ENCODE measurements around the gene MRM2.

DNA sequence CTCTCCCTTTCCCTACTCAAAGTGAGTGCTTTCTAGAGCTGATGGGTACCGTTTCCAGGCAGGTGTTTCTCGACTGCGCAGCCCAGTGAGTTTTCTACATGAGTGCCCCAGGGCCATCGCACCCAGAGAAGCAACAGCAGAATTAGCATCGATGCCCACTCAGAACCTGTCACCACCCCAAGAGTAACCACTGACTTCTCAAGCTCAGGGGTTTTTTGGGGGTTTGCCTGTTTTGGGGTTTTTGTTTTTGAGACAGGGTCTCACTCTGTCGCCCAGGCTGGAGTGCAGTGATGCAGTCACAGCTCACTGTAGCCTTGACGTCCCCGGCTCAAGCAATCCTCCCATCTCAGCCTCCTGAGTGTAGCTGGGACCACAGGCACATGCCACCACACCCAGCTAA, 46.5 kb upstream of the MRM2 start:
- no peak for TF ChIP-seq ZNF830 (tag by site-specific recombination; IDR thresholded peaks at IDR 0.05; ENCODE audit: low read depth)
- TF ChIP-seq, protein P1, sequence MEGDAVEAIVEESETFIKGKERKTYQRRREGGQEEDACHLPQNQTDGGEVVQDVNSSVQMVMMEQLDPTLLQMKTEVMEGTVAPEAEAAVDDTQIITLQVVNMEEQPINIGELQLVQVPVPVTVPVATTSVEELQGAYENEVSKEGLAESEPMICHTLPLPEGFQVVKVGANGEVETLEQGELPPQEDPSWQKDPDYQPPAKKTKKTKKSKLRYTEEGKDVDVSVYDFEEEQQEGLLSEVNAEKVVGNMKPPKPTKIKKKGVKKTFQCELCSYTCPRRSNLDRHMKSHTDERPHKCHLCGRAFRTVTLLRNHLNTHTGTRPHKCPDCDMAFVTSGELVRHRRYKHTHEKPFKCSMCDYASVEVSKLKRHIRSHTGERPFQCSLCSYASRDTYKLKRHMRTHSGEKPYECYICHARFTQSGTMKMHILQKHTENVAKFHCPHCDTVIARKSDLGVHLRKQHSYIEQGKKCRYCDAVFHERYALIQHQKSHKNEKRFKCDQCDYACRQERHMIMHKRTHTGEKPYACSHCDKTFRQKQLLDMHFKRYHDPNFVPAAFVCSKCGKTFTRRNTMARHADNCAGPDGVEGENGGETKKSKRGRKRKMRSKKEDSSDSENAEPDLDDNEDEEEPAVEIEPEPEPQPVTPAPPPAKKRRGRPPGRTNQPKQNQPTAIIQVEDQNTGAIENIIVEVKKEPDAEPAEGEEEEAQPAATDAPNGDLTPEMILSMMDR (tag by site-specific recombination; IDR thresholded peaks at IDR 0.05): no peak
- TF ChIP-seq, protein P2, sequence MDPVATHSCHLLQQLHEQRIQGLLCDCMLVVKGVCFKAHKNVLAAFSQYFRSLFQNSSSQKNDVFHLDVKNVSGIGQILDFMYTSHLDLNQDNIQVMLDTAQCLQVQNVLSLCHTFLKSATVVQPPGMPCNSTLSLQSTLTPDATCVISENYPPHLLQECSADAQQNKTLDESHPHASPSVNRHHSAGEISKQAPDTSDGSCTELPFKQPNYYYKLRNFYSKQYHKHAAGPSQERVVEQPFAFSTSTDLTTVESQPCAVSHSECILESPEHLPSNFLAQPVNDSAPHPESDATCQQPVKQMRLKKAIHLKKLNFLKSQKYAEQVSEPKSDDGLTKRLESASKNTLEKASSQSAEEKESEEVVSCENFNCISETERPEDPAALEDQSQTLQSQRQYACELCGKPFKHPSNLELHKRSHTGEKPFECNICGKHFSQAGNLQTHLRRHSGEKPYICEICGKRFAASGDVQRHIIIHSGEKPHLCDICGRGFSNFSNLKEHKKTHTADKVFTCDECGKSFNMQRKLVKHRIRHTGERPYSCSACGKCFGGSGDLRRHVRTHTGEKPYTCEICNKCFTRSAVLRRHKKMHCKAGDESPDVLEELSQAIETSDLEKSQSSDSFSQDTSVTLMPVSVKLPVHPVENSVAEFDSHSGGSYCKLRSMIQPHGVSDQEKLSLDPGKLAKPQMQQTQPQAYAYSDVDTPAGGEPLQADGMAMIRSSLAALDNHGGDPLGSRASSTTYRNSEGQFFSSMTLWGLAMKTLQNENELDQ (tag by site-specific recombination; IDR thresholded peaks at IDR 0.05; ENCODE audit: low read depth): no peak
- TF ChIP-seq, protein P3, sequence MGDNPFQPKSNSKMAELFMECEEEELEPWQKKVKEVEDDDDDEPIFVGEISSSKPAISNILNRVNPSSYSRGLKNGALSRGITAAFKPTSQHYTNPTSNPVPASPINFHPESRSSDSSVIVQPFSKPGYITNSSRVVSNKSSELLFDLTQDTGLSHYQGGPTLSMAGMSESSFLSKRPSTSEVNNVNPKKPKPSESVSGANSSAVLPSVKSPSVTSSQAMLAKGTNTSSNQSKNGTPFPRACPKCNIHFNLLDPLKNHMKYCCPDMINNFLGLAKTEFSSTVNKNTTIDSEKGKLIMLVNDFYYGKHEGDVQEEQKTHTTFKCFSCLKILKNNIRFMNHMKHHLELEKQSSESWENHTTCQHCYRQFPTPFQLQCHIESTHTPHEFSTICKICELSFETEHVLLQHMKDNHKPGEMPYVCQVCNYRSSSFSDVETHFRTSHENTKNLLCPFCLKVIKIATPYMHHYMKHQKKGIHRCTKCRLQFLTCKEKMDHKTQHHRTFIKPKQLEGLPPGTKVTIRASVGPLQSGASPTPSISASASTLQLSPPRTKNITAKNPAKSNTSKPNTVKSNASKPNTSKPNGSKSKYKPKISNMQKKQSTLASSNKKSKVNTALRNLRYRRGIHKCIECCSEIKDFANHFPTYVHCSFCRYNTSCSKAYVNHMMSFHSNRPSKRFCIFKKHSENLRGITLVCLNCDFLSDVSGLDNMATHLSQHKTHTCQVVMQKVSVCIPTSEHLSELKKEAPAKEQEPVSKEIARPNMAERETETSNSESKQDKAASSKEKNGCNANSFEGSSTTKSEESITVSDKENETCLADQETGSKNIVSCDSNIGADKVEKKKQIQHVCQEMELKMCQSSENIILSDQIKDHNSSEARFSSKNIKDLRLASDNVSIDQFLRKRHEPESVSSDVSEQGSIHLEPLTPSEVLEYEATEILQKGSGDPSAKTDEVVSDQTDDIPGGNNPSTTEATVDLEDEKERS (tag by site-specific recombination; IDR thresholded peaks at IDR 0.05): no peak
- TF ChIP-seq ZNF426 (tag by site-specific recombination; IDR thresholded peaks at IDR 0.05): no peak
- no peak for TF ChIP-seq ZBTB7A (tag by site-specific recombination; IDR thresholded peaks at IDR 0.05; ENCODE audit: low read depth)
- no peak for TF ChIP-seq ZBTB21 (tag by site-specific recombination; IDR thresholded peaks at IDR 0.05)
- TF ChIP-seq, protein P4, sequence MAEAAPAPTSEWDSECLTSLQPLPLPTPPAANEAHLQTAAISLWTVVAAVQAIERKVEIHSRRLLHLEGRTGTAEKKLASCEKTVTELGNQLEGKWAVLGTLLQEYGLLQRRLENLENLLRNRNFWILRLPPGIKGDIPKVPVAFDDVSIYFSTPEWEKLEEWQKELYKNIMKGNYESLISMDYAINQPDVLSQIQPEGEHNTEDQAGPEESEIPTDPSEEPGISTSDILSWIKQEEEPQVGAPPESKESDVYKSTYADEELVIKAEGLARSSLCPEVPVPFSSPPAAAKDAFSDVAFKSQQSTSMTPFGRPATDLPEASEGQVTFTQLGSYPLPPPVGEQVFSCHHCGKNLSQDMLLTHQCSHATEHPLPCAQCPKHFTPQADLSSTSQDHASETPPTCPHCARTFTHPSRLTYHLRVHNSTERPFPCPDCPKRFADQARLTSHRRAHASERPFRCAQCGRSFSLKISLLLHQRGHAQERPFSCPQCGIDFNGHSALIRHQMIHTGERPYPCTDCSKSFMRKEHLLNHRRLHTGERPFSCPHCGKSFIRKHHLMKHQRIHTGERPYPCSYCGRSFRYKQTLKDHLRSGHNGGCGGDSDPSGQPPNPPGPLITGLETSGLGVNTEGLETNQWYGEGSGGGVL (tag by site-specific recombination; IDR thresholded peaks at IDR 0.05): no peak
- TF ChIP-seq, protein P5, sequence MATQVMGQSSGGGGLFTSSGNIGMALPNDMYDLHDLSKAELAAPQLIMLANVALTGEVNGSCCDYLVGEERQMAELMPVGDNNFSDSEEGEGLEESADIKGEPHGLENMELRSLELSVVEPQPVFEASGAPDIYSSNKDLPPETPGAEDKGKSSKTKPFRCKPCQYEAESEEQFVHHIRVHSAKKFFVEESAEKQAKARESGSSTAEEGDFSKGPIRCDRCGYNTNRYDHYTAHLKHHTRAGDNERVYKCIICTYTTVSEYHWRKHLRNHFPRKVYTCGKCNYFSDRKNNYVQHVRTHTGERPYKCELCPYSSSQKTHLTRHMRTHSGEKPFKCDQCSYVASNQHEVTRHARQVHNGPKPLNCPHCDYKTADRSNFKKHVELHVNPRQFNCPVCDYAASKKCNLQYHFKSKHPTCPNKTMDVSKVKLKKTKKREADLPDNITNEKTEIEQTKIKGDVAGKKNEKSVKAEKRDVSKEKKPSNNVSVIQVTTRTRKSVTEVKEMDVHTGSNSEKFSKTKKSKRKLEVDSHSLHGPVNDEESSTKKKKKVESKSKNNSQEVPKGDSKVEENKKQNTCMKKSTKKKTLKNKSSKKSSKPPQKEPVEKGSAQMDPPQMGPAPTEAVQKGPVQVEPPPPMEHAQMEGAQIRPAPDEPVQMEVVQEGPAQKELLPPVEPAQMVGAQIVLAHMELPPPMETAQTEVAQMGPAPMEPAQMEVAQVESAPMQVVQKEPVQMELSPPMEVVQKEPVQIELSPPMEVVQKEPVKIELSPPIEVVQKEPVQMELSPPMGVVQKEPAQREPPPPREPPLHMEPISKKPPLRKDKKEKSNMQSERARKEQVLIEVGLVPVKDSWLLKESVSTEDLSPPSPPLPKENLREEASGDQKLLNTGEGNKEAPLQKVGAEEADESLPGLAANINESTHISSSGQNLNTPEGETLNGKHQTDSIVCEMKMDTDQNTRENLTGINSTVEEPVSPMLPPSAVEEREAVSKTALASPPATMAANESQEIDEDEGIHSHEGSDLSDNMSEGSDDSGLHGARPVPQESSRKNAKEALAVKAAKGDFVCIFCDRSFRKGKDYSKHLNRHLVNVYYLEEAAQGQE (tag by site-specific recombination; IDR thresholded peaks at IDR 0.05): no peak
- no peak for TF ChIP-seq ZNF121 (tag by site-specific recombination; IDR thresholded peaks at IDR 0.05)
- TF ChIP-seq TRIM28 (IDR thresholded peaks at IDR 0.05; ENCODE audit: borderline replicate concordance, low read length): no peak
- no peak for TF ChIP-seq KLF1 (tag by site-specific recombination; IDR thresholded peaks at IDR 0.05)
